Neuronal stem cell (in vitro differentiated cells): ENCODE data around the gene RCVRN.

Source experiments
- DNase-seq: peaks from one replicate; pipeline ENCODE4 v3.0.0-alpha.2; 2013; ENCODE audit warnings: low spot score
- H2AFZ ChIP-seq: one replicate; pipeline ENCODE4 v1.6.1; 2013; ENCODE audit warnings: mild to moderate bottlenecking, low read length, inconsistent platforms
- H2AK5ac ChIP-seq: 2 replicates; pipeline ENCODE4 v1.6.1; 2013; ENCODE audit warnings: low read depth, mild to moderate bottlenecking, inconsistent platforms, low read length, moderate library complexity, mixed read lengths
- H2BK120ac ChIP-seq: 2 replicates; pipeline ENCODE4 v1.6.1; 2013; ENCODE audit warnings: low read depth, mild to moderate bottlenecking, inconsistent platforms, low read length, moderate library complexity, mixed read lengths
- H2BK12ac ChIP-seq: one replicate; pipeline ENCODE4 v1.6.1; 2013; ENCODE audit warnings: low read length, inconsistent platforms
- H2BK15ac ChIP-seq: 2 replicates; pipeline ENCODE4 v1.6.1; 2013; ENCODE audit warnings: mild to moderate bottlenecking, low read length, inconsistent platforms, mixed read lengths
- H2BK5ac ChIP-seq: one replicate; pipeline ENCODE4 v1.6.1; 2013; ENCODE audit warnings: inconsistent platforms, mild to moderate bottlenecking, low read length, moderate library complexity
- H3K14ac ChIP-seq: one replicate; pipeline ENCODE4 v1.6.1; 2013; ENCODE audit warnings: low read length, inconsistent platforms
- H3K18ac ChIP-seq: 2 replicates; pipeline ENCODE4 v1.6.1; 2013; ENCODE audit warnings: low read length, inconsistent platforms
- H3K23ac ChIP-seq: 2 replicates; pipeline ENCODE4 v1.6.1; 2013; ENCODE audit warnings: low read depth, mild to moderate bottlenecking, mixed read lengths, low read length, inconsistent platforms; ENCODE audit not compliant: poor library complexity
- H3K27ac ChIP-seq: replicated peaks from 3 replicates; pipeline ENCODE4 v1.5.1; 2013; ENCODE audit warnings: low read length, inconsistent platforms
- H3K27me3 ChIP-seq, 3 experiments: 2 replicates each; pipeline ENCODE4 v1.6.1; 2013; ENCODE audit warnings: low read length in 3 of 3, mild to moderate bottlenecking in 2 of 3, inconsistent platforms in 1 of 3, low read depth in 1 of 3, mixed read lengths in 1 of 3, moderate library complexity in 1 of 3; ENCODE audit not compliant: control insufficient read depth in 3 of 3, insufficient read depth in 3 of 3
- H3K36me3 ChIP-seq, 2 donors: replicated peaks in 1 of 2; 2 replicates each; pipeline ENCODE4 v1.6.1; 2013; ENCODE audit warnings: low read length in 2 of 2; ENCODE audit not compliant: control insufficient read depth in 2 of 2, insufficient read depth in 2 of 2
- H3K4ac ChIP-seq: 2 replicates; pipeline ENCODE4 v1.6.1; 2013; ENCODE audit warnings: inconsistent platforms, mild to moderate bottlenecking, low read length, moderate library complexity
- H3K4me1 ChIP-seq, 2 donors: 1 replicate in 1 of 2; 2 replicates in 1 of 2; pipeline ENCODE4 v1.6.1; 2013; ENCODE audit warnings: low read length in 2 of 2, low read depth in 1 of 2; ENCODE audit not compliant: control insufficient read depth in 2 of 2, insufficient read depth in 1 of 2
- H3K4me2 ChIP-seq: one replicate; pipeline ENCODE4 v1.6.1; 2013; ENCODE audit warnings: mild to moderate bottlenecking, low read length, inconsistent platforms; ENCODE audit not compliant: insufficient read depth, poor library complexity, severe bottlenecking
- H3K4me3 ChIP-seq, 2 donors: 2 replicates each; pipeline ENCODE4 v1.5.1; 2013; ENCODE audit warnings: low read length in 2 of 2, mild to moderate bottlenecking in 2 of 2, inconsistent platforms in 1 of 2, moderate library complexity in 1 of 2
- H3K79me1 ChIP-seq: one replicate; pipeline ENCODE4 v1.6.1; 2013; ENCODE audit warnings: low read depth, mild to moderate bottlenecking, inconsistent platforms, low read length, moderate library complexity
- H3K9ac ChIP-seq: one replicate; pipeline ENCODE4 v1.6.1; 2013; ENCODE audit warnings: mild to moderate bottlenecking, low read depth, low read length, inconsistent platforms; ENCODE audit not compliant: poor library complexity
- H3K9me3 ChIP-seq, 2 donors: replicated peaks in 1 of 2; 2 replicates each; pipeline versions ENCODE3 to v1.6.1; 2013; ENCODE audit warnings: low read length in 2 of 2, mild to moderate bottlenecking in 2 of 2, inconsistent platforms in 1 of 2, low read depth in 1 of 2, mixed read lengths in 1 of 2, moderate library complexity in 1 of 2; ENCODE audit not compliant: control insufficient read depth in 2 of 2, insufficient read depth in 1 of 2
- H4K8ac ChIP-seq: one replicate; pipeline ENCODE4 v1.6.1; 2013; ENCODE audit warnings: low read depth, mild to moderate bottlenecking, inconsistent platforms, low read length, moderate library complexity
- H4K91ac ChIP-seq: one replicate; pipeline ENCODE4 v1.6.1; 2013; ENCODE audit warnings: low read length, low read depth, mild to moderate bottlenecking, inconsistent platforms; ENCODE audit not compliant: poor library complexity
- WGBS, 2 donors: extraction: QIAGEN DNeasy Blood & Tissue Kit; methylation state at CpG; one replicate each; pipeline ENCODE4 v1.1.7; 2013; ENCODE audit warnings: missing lambda C conversion rate in 2 of 2, mixed read lengths in 1 of 2; ENCODE audit not compliant: insufficient read length in 2 of 2, insufficient replicate concordance in 1 of 2; ENCODE audit errors: extremely low coverage in 2 of 2; 5-methylcytosine and 5-hydroxymethylcytosine counted together

RCVRN gene

DNA sequence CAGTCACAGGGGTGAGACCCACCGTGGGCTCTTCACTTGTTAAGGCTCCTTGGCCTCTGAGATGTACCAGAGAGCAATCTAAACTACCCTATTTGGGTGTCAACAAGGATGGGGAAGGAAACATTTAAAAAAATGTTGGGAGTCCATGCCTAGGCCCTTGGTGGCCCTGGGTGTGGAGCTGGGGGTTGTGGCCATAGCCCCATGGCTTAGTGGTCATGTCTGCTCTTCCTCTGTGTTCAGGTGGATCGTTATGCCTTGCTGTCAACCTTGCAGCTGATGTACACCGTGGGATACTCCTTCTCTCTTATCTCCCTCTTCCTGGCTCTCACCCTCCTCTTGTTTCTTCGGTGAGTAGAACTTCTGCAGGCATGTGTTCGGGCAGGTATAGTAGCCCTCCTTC lies 50.8 kb downstream of the RCVRN start:
- Histone ChIP-seq H3K27me3 (no peaks in the 10 kb centered on the region), H4K8ac (no peak overlapping the region), H2AK5ac (no peak overlapping the region), H3K23ac (no peak overlapping the region), H2AFZ (no peak overlapping the region), H3K4ac (no peak overlapping the region), H3K4me1 (no peaks in the 10 kb centered on the region), H2BK120ac (no peak overlapping the region), H3K18ac (no peak overlapping the region), H3K4me2 (no peak overlapping the region), H3K9ac (no peak overlapping the region), H3K79me1 (no peaks in the 10 kb centered on the region), H2BK12ac (no peak overlapping the region), H2BK15ac (no peak overlapping the region), H2BK5ac (no peak overlapping the region), H4K91ac (no peak overlapping the region), H3K9me3 (peaks cover 0 to 4% of the 10 kb centered on the region in 2 donors), H3K27ac (no peak overlapping the region), H3K4me3 (no peak overlapping the region), H3K36me3 (no peaks in the 10 kb centered on the region), H3K14ac (no peak overlapping the region)
- no CpG with 5 or more reads among the region's 5 CpGs for WGBS, 2 donors
- no peak for DNase-seq

DNA sequence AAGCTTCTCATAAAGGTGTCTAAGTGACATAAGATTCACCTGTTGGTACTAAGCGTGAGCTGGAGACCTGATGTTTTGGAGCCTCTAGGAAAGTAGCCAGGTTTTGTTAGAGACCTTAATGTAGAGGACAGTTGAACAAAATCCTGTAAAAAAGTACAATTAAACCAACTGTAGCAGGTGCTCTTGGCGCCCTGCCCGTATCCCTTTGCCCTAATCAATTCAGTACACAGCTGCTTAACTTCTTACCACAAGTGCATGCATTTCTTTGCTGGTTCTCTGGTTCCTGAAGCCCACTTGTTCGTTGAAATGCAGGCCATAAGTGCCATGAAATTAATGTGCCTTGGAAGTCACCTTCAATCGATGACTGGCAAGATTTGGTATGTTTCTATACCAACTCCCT lies 54.9 kb downstream of the RCVRN start:
- no peak overlapping the region for H2AK5ac ChIP-seq
- no peak overlapping the region for H4K8ac ChIP-seq
- H3K9ac ChIP-seq: no peak overlapping the region
- H3K18ac ChIP-seq: no peak overlapping the region
- no peak overlapping the region for H2BK120ac ChIP-seq
- no peaks in the 10 kb centered on the region for H3K9me3 ChIP-seq
- H3K4me3 ChIP-seq: no peak overlapping the region
- no peaks in the 10 kb centered on the region for H3K4me1 ChIP-seq
- H2AFZ ChIP-seq: no peak overlapping the region
- no peaks in the 10 kb centered on the region for H3K79me1 ChIP-seq
- H4K91ac ChIP-seq: no peak overlapping the region
- H3K27ac ChIP-seq: no peak overlapping the region
- H2BK5ac ChIP-seq: no peak overlapping the region
- WGBS, 2 donors: no CpG with 5 or more reads among the region's 5 CpGs
- no peak overlapping the region for H3K23ac ChIP-seq
- H3K14ac ChIP-seq: no peak overlapping the region
- H3K4ac ChIP-seq: no peak overlapping the region
- DNase-seq: no peak
- no peaks in the 10 kb centered on the region for H3K36me3 ChIP-seq
- H2BK15ac ChIP-seq: no peak overlapping the region
- no peaks in the 10 kb centered on the region for H3K27me3 ChIP-seq
- no peak overlapping the region for H2BK12ac ChIP-seq
- H3K4me2 ChIP-seq: no peak overlapping the region
